Loucy (cell line): Measurements from ENCODE around the gene RPL19.

ENCODE experiments used
- H2AFZ ChIP-seq: fragments of 200-600 bp; sonication (generic); 2 replicates; pipeline ENCODE4 v1.6.0; 2016; ENCODE audit warnings: antibody characterized with exemption, mild to moderate bottlenecking, low read length, moderate library complexity
- H3F3A ChIP-seq: fragments of 200-600 bp; 2 replicates; pipeline ENCODE4 v1.6.0; 2016; ENCODE audit warnings: antibody characterized with exemption, low read depth, mild to moderate bottlenecking
- H3K27me3 ChIP-seq: fragments of 200-600 bp; sonication (generic); 2 replicates; pipeline ENCODE4 v1.6.1; 2014; ENCODE audit warnings: low read length, mild to moderate bottlenecking; ENCODE audit not compliant: insufficient read depth, poor library complexity, severe bottlenecking
- H3K36me3 ChIP-seq: fragments of 200-600 bp; sonication (generic); 2 replicates; pipeline ENCODE4 v1.6.1; 2016; ENCODE audit warnings: low read length; ENCODE audit not compliant: insufficient read depth
- H3K4me1 ChIP-seq: fragments of 200-600 bp; sonication (generic); 2 replicates; pipeline ENCODE4 v1.5.1; 2014; ENCODE audit warnings: low read length, mild to moderate bottlenecking; ENCODE audit not compliant: insufficient read depth, poor library complexity, severe bottlenecking
- H3K4me2 ChIP-seq: fragments of 200-600 bp; sonication (generic); 2 replicates; pipeline ENCODE4 v1.6.0; 2014; ENCODE audit warnings: antibody characterized with exemption, low read length, low read depth, mild to moderate bottlenecking; ENCODE audit not compliant: poor library complexity, severe bottlenecking
- H3K4me3 ChIP-seq: fragments of 200-600 bp; sonication (generic); 2 replicates; pipeline ENCODE4 v1.5.1; 2014; ENCODE audit warnings: low read length, mild to moderate bottlenecking, mixed read lengths; ENCODE audit not compliant: poor library complexity, severe bottlenecking
- H3K79me2 ChIP-seq: fragments of 200-600 bp; sonication (generic); 2 replicates; pipeline ENCODE4 v1.6.1; 2014; ENCODE audit warnings: low read length; ENCODE audit not compliant: insufficient read depth
- H3K9ac ChIP-seq: fragments of 200-600 bp; sonication (generic); 2 replicates; pipeline ENCODE4 v1.6.0; 2014; ENCODE audit warnings: mild to moderate bottlenecking, low read depth, low read length, moderate library complexity; ENCODE audit not compliant: poor library complexity, severe bottlenecking
- H3K9me2 ChIP-seq: fragments of 200-600 bp; sonication (generic); replicated peaks from 2 replicates; pipeline ENCODE4 v1.6.1; 2016; ENCODE audit warnings: low read depth, low read length, mixed read lengths
- H3K9me3 ChIP-seq: fragments of 200-600 bp; sonication (generic); 2 replicates; pipeline ENCODE4 v1.6.1; 2014; ENCODE audit warnings: mild to moderate bottlenecking, antibody characterized with exemption, low read length, low read depth; ENCODE audit not compliant: insufficient read depth
- H4K20me1 ChIP-seq: fragments of 200-600 bp; sonication (generic); 2 replicates; pipeline ENCODE4 v1.6.0; 2014; ENCODE audit warnings: antibody characterized with exemption, low read length, mild to moderate bottlenecking; ENCODE audit not compliant: insufficient read depth, poor library complexity, severe bottlenecking
- EZH2phosphoT487 ChIP-seq: fragments of 200-600 bp; IDR thresholded peaks from 2 replicates; pipeline ENCODE4 v1.6.1; 2018; ENCODE audit warnings: antibody characterized with exemption, mild to moderate bottlenecking, moderate library complexity, borderline replicate concordance
- TF ChIP-seq, protein P1 (sequence below): fragments of 200-600 bp; sonication (generic); conservative IDR thresholded peaks from 2 replicates; pipeline ENCODE4 v1.5.1; 2014; ENCODE audit warnings: mild to moderate bottlenecking, antibody characterized with exemption, low read length

RPL19 gene

DNA sequence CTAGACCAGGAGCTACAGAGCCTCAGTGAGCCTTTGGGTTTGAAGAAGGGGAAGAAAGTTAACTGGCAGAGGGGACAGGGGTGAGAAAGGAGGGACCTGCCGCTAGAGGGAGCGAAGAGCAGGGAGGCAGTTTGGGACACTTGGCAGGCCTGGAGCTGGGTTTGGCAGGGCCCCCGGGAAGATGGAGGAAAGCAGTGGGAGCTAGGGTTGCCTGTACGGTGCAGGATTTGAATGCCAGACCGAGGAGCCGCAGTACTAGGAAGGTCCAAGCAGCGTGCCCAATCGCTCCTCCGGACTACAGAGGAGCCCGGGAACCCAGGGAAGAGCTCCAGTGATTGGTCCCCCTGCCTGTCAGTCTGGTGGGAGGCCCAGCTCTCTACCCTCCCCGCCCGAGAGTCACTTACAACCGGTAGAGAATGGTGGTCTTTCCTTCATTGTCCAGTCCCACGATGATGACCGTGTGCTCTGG is 35.4 kb upstream of the RPL19 start:
- Histone ChIP-seq H4K20me1 (no peaks in the 10 kb centered on the region), H3K9ac (peak overlapping the region; percentile 42), H3K79me2 (no peaks in the 10 kb centered on the region), H2AFZ (no peak overlapping the region), H3F3A (peaks cover 12% of the 10 kb centered on the region), H3K27me3 (no peaks in the 10 kb centered on the region), H3K9me2 (no peaks in the 10 kb centered on the region), H3K9me3 (no peaks in the 10 kb centered on the region), H3K4me2 (no peak overlapping the region), H3K4me1 (peaks cover 50% of the 10 kb centered on the region), H3K4me3 (no peak overlapping the region), H3K36me3 (no peaks in the 10 kb centered on the region)
- TF ChIP-seq, protein P1, sequence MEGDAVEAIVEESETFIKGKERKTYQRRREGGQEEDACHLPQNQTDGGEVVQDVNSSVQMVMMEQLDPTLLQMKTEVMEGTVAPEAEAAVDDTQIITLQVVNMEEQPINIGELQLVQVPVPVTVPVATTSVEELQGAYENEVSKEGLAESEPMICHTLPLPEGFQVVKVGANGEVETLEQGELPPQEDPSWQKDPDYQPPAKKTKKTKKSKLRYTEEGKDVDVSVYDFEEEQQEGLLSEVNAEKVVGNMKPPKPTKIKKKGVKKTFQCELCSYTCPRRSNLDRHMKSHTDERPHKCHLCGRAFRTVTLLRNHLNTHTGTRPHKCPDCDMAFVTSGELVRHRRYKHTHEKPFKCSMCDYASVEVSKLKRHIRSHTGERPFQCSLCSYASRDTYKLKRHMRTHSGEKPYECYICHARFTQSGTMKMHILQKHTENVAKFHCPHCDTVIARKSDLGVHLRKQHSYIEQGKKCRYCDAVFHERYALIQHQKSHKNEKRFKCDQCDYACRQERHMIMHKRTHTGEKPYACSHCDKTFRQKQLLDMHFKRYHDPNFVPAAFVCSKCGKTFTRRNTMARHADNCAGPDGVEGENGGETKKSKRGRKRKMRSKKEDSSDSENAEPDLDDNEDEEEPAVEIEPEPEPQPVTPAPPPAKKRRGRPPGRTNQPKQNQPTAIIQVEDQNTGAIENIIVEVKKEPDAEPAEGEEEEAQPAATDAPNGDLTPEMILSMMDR, result peak; percentile 84
- no peak for TF ChIP-seq EZH2phosphoT487

DNA sequence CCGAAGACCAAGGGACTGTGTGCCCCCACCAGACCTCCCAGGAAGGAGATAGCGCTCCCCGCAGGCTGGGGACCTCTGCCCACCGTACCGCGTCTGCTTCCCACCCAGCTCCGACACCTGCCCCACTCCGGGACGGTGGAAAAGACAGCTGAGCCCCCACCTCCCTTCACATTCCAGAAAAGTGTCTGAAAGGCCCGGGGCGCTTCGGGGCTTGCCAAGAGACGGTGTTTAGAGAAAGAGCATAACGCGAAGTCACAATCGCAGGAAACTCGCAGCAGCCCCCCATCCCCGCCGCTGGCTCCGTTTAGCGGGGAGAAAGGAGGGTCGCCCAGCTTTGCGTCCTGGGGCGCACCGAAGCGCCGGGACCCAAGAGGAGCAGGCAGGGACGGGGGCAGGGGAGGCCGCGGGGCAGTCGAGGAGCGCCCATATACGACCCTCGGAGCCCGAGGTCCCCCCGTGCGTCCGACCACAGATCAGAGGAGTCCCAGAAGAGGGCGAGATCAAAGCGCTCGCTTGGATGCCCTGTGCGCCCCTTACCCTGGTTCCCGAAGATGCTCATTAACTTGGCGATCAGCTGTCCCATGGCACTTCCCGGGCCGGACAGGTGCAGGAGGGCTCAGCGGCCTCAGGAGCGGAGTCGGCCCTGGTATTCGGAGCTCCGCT is 34.8 kb upstream of the RPL19 start:
- Histone ChIP-seq H2AFZ (no peak overlapping the region), H3K4me2 (no peak overlapping the region), H4K20me1 (no peaks in the 10 kb centered on the region), H3K4me1 (peaks cover 56% of the 10 kb centered on the region), H3K27me3 (no peaks in the 10 kb centered on the region), H3K79me2 (no peaks in the 10 kb centered on the region), H3K9ac (peak overlapping the region; percentile 72), H3K4me3 (no peak overlapping the region), H3K9me3 (no peaks in the 10 kb centered on the region), H3K9me2 (no peaks in the 10 kb centered on the region), H3F3A (peaks cover 15% of the 10 kb centered on the region), H3K36me3 (no peaks in the 10 kb centered on the region)
- TF ChIP-seq, protein P1, result no peak
- no peak for TF ChIP-seq EZH2phosphoT487

DNA sequence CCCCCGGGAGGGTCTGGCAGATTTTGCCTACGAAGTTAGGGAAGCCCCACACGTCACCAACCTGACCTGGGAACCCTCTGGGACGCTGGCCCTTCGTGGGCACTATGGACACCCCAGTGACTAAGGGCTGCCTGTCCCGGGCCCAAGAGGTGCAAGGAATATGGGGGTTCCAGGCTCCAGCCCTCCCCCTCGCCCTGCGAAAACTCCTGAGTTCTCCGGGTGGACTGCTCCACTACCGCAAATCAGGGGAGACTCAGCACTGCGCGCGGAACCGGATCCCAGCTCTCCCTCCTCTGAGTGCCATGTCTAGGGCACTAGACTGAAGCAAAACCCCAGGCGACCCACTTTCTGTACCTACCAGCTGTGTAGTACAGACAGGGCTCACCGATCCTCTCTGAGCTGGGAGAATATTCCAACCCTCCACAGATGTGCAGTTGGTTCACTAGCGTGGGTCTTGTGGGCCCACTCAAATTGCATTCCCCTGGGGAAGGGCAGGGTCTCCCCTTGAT is 34.2 kb upstream of the RPL19 start, which contains the start of gene ARL5C:
TSS of gene ARL5C (minus strand) at position 321 of the 509 bp plus-strand sequence. CDS start 401 bp downstream, outside the sequence.
- H3K79me2 ChIP-seq, result no peaks in the 10 kb centered on the region
- no peaks in the 10 kb centered on the region for H4K20me1 ChIP-seq
- peak within 1 kb of the TSS; percentile 72 for H3K9ac ChIP-seq
- no peaks in the 10 kb centered on the region for H3K9me3 ChIP-seq
- H3F3A ChIP-seq, result peaks cover 15% of the 10 kb centered on the region
- no peaks in the 10 kb centered on the region for H3K27me3 ChIP-seq
- H3K4me3 ChIP-seq, result peak within 1 kb of the TSS; percentile 64
- H3K4me1 ChIP-seq, result peaks cover 61% of the 10 kb centered on the region
- no peaks in the 10 kb centered on the region for H3K36me3 ChIP-seq
- H3K4me2 ChIP-seq, result peak within 1 kb of the TSS; percentile 84
- no peaks in the 10 kb centered on the region for H3K9me2 ChIP-seq
- TF ChIP-seq, protein P1, result no peak
- no peak for TF ChIP-seq EZH2phosphoT487
- H2AFZ ChIP-seq, result no peak within 1 kb of the TSS
